GM21390 (cell line): ENCODE results near the gene SMG1.

Experiments used
- ATAC-seq: cut with Tn5 transposase; IDR thresholded peaks from one replicate; pipeline ENCODE4 v1.9.1; 2021; ENCODE audit not compliant: unreplicated experiment

The SMG1 gene

DNA sequence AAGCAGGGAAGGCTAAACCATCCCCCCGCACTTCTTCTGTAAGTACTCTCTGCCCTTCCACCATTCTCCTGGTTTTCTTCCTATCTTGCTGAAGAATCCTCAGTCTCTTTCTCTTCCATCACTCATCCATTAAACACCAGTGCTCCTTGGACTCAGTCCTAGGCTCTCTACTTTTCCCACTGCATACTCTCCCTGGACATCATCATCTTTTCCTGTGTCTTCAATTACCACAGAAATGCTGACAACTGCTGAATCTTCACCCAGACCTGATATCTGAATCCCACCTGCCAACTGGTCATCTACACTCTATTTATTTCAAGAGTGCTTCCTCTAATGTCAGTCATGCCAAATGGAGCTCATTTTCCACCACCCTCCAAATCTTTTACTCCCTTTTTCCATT lies 71.0 kb downstream of the SMG1 start:
- no peak for ATAC-seq

GRCh38 chr16:18853694-18854093 lies 72.5 kb downstream of the SMG1 start:
- ATAC-seq: no peak

DNA sequence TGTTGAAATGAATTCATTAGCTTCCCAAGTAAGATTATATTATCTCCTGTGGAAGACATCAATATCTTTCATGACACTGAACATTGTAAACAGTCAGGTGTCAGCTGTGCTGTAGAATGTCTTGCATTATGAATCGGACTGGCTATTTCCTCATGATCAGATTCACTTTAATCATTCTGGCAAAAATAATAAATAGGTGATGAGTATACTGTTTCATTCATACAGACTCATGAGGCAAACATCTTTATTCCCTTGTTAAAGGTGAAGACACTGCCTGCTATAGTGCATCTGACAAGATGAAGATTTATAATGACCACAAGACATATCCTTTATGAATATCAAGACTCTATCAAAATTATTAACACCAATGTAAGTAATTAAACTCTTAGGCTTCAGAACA lies 73.6 kb downstream of the SMG1 start:
- no peak for ATAC-seq

- ATAC-seq: no peak
These were observed 79.8 kb downstream of the SMG1 start for GRCh38 chr16:18846416-18846815.

- ATAC-seq: no peak
These were observed 83.6 kb downstream of the SMG1 start for GRCh38 chr16:18842565-18842964.

- no peak for ATAC-seq
These were observed 84.2 kb downstream of the SMG1 start for GRCh38 chr16:18841833-18842525.

- ATAC-seq: no peak
These were observed 86.7 kb downstream of the SMG1 start for GRCh38 chr16:18839555-18839954.

DNA sequence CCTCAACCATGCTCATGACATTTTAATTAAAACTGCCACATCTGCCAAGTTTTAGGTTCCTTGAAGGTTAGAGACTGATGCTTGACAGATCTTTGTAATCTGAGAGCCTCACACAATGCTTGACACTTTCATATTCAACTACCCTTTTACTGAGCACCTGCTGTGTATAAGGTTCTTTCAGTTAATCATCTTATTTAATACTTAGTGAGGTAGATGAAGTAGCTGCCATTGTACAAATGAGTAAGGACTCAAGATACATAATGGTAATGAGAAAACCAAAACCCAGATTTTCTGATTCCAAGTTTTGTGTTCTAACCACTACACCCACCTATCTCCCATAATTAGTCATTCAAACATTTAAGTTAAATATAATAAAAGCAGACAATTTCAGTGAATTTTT lies 89.5 kb downstream of the SMG1 start:
- ATAC-seq: no peak

GRCh38 chr16:18834864-18835263 lies 91.3 kb downstream of the SMG1 start:
- ATAC-seq: no peak

DNA sequence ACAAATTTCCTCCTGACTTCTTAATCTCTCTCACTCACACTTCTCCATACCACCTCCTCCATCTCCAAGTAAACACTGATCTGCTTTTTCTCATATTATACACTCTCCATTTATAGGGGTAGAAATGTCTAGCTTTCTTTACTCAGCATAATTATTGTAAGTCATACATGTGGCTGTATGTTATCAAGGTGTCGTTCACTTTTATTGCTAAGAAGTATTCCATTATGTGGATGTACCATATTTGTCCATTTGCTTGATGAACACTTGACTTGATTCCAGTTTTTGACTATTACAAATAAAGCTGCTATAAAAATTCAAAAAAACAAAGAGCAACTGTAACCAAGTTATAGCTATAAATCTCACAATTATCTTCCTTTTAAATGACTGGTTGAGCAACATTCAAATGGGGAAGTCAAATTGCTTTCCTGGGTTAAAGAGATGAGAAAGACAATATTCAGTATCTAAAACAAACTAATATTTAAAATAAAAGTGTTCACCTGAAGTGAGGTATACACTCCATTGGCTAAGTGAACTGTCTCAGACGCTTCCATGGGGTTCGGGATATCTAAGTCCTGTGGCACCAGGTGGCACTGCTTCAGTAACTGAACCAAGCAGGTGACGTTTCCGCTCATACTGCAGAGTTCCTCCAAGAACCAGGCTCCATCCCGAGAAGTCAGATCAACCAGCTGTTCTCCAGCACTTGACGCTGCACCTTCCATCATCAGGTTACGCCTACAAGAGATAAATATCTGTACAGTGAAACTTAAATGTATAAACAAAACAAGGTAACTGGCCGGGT lies 92.3 kb downstream of the SMG1 start:
- no peak for ATAC-seq

DNA sequence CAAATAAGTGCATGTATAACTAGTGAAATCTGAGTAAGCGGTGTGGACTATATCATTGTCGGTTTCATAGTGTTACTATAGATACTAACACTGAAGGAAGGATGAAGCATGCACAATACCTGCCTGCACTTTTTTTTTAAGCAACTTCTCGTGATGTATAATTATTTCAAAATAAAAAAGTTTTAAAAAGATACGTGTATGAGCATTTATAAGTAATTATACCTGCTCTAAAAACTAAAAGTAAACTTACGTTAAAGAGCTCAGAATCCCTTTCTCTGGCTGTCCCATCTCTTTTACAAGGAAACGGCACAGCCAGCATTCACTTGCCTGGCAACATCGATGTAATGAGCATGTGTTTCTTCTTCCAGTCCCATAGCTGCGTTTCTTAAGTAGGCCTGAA lies 93.6 kb downstream of the SMG1 start:
- ATAC-seq: no peak

DNA sequence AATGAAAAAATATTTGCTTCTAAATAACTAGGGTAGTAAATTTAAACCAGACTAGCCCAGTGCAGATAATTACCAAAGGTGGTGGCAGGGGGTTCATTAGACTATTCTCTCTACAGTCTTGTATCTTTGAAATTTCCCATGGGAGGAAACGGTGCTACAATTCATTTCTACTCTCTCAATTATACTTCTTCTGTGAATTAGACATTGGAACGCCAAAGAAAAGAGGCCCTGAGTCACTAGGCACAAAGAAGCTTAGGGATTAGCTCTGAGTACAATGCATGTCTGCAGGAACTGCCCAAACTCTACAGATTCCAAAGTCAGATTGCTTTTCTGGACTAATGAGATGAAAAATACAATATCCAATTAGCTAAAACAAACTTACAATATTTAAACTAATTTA lies 94.2 kb downstream of the SMG1 start:
- no peak for ATAC-seq

DNA sequence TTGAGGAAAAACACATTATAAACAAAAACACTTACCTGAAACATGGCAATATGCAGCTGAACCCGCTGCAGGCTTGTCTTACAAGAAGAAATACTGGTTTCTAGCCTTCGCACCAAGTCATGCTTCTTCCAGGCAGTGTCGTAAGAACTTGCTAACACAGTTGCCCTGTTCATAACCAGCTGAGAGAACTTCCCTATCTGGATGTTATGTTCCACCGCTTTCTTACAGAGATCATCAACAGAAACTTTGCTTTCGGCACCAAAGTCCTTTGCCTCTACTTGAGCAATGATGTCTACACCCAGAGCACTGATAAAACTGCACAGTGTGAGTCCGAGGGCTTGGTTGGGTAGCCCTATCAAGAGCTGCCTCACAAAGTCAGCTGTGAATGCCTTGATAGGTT lies 97.0 kb downstream of the SMG1 start:
- ATAC-seq: no peak

DNA sequence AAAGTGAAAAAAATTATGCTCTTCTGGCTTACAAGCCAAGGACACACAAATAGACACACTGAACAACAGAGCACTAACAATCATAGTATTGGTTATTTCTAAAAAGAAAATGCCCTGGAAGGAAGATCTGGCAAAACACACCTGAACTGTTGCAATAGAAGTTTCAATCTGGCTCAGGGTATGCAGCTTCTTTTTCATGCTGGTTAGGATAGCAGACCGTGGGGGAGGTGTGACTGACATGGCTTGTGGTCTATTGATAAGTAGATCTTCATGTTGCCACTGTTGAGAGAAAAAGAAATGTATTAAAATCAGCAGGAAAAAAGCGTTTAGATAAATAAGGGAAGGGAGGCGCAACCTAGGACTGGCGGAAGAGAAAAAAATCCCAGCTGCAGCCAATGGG lies 98.3 kb downstream of the SMG1 start:
- no peak for ATAC-seq

DNA sequence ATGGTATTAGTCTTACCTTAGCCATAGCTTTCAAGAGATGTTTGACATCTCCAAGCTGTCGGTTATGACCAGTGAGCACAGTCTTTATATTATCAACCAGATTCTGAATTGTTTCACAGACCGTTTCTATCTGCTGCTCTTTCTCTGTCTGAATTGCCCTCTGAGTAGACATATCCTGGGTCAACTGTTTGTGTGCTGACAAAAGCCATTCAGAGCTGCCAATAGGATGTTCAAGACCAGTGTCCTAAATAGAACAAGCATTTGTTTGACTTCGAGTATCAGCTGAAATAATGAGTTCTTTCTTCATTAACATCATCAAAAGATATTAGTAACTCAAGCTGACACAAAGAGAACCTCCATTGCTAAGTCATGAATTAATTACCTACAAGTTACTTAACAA lies 109.9 kb downstream of the SMG1 start:
- no peak for ATAC-seq

- ATAC-seq: no peak
These were observed 114.3 kb downstream of the SMG1 start for GRCh38 chr16:18811925-18812324.

DNA sequence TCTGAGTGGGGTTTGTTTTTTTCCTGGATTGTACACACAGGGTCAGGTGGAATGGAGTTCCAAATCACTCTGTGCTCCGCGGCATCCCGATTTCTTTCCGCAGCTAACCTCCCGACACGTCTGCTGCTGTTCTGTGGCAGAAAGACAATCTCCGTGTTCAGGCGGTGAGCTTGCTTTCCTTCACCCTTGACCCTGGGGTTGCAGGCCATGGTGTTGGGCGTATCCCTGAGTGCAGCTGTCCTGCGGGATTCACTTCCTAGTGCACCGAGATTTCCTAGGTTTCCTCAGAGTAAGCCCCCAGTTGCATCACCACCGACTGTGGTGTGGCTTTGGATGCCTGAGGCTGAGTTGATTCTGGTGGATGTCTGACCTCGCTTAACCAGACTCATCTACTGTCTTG lies 117.0 kb downstream of the SMG1 start:
- ATAC-seq: no peak

DNA sequence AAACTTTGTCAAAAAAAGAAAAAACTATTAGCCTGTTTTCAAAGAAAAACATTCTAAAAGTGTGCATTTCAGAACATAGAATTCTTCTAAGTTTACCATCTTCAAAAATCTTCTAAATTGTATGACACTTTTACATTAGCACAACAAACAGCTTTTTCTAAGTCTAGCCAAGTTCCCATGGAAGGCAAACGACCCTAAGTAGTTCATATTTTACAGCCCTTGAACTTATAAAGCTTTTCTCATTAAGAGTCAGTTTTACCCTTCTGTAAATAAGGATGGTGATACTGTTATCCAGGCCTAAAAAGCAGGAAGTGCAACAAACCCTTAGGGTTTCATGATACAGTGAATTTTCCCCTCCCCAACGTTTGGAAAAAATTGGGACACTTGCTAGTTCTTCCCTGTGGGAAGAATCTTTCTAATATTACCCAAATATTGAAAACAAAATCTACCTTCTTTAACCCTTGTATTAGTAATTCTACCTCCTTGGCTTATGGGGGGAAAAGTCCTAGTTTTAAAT lies 120.9 kb downstream of the SMG1 start:
- ATAC-seq: no peak

DNA sequence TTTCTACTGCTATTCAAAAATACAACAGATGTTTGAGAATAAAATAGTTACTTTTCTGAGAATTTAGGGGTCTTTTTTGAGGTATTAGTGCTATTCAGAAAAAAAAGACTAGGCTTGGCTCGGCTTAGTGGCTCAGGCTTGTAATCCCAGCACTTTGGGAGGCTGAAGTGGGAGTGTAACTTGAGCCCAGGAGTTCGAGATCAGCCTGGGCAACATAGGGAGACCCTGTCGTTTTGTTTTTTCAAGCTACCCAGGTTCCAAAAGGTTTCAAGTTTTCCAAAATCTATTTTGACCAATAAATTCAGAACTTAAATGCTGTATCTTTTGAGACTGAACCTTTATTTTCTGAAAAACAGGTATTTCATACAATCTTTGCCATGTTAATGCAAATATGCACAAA lies 121.7 kb downstream of the SMG1 start:
- ATAC-seq: no peak

DNA sequence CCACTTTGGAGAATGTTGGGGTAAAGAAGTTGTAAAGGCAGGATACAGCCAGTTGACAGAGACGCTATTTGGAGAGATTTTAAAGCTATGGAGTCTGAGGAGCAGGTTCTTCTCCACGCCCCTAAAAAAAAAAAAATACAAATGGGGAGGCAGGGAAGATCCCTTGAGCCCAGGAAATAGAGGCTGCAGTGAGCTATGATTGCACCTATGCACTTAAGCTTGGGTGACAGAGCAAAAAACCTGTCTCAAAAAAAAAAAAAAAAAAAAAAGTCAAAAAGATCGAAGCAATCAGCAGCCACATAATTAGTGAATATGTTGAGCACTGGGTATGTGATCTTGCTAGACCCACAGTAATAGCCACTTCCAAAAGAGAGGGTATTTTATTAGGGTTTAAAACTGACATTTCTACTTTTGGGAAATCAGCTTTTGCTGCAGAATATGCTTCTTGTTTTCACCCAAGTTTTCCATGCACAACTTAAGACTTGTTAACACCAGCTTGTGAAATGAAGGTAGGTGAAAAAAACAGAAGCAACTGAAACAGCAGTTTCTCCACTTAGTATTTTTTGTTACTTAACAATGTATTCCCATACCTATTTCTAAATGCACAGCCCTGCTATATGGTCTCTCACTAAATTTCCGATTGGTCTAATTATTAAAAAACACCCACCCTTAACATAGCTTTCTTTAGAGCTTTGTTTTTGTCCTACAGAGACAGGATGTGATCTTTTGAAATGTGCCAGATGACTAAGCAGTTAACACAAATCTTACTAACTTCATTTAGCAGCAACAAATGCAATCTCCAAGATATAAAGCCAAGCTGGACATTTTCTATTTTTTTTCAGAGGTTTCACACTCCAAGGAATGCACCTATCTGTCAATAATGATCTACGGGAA lies 122.4 kb downstream of the SMG1 start:
- ATAC-seq: no peak

GRCh38 chr16:18802767-18803343 lies 123.4 kb downstream of the SMG1 start:
- no peak for ATAC-seq
